ENCODE results near the gene THBS2. TPM values are rescaled to one million over a fixed set of nuclear protein-coding genes. Genes with fewer than 3 reads are reported as not detected.

The THBS2 gene
- total and polyA plus RNA-seq, 2 donors, result 2.6 to 4.2 TPM

GRCh38 chr6:169213814-169214520 lies 39.7 kb downstream of the THBS2 start:
- no peaks in the 10 kb centered on the region for H3K27me3 ChIP-seq (ENCODE audit: control insufficient read depth in 2 of 2, insufficient read depth in 1 of 2, low read length in 1 of 2)
- H3K27ac ChIP-seq (ENCODE audit: low read depth in 1 of 2, low read length in 1 of 2), result peak overlapping the region in 1 of 2 donors; percentile 31
- no peak for DNase-seq (ENCODE audit: low read depth in 6 of 9, low spot score in 9 of 9)
- H3K9me3 ChIP-seq (ENCODE audit: control insufficient read depth in 2 of 2, insufficient read depth in 1 of 2, low read length in 1 of 2), result no peaks in the 10 kb centered on the region
- H3K4me1 ChIP-seq (ENCODE audit: control insufficient read depth in 2 of 2, insufficient read depth in 2 of 2, low read length in 2 of 2), result peaks cover 0 to 3% of the 10 kb centered on the region in 2 donors
- H3K36me3 ChIP-seq (ENCODE audit: control insufficient read depth in 2 of 2, insufficient read depth in 2 of 2, low read length in 1 of 2), result no peaks in the 10 kb centered on the region
- WGBS, result 96% methylated on average over 27 of the region's 27 CpGs
- H3K4me3 ChIP-seq (ENCODE audit: low read length in 2 of 2), result no peak overlapping the region

- H3K27ac ChIP-seq (ENCODE audit: low read depth in 1 of 2, low read length in 1 of 2), result peak overlapping the region; percentile 58 to 63
- H3K9me3 ChIP-seq (ENCODE audit: control insufficient read depth in 2 of 2, insufficient read depth in 1 of 2, low read length in 1 of 2), result no peaks in the 10 kb centered on the region
- H3K27me3 ChIP-seq (ENCODE audit: control insufficient read depth in 2 of 2, insufficient read depth in 1 of 2, low read length in 1 of 2), result no peaks in the 10 kb centered on the region
- H3K4me1 ChIP-seq (ENCODE audit: control insufficient read depth in 2 of 2, insufficient read depth in 2 of 2, low read length in 2 of 2), result peaks cover 0 to 3% of the 10 kb centered on the region in 2 donors
- WGBS, result 39% methylated on average over 56 of the region's 56 CpGs
- peak overlapping the region; percentile 33 to 42 for H3K4me3 ChIP-seq (ENCODE audit: low read length in 2 of 2)
- no peaks in the 10 kb centered on the region for H3K36me3 ChIP-seq (ENCODE audit: control insufficient read depth in 2 of 2, insufficient read depth in 2 of 2, low read length in 1 of 2)
- peak; percentile 62 to 94 (median 82) for DNase-seq (ENCODE audit: low read depth in 6 of 9, low spot score in 9 of 9)
These were observed 40.5 kb downstream of the THBS2 start for GRCh38 chr6:169212897-169213813.

- Histone ChIP-seq H3K36me3 (ENCODE audit: control insufficient read depth in 2 of 2, insufficient read depth in 2 of 2, low read length in 1 of 2) (no peaks in the 10 kb centered on the region), H3K9me3 (ENCODE audit: control insufficient read depth in 2 of 2, insufficient read depth in 1 of 2, low read length in 1 of 2) (no peaks in the 10 kb centered on the region), H3K4me3 (ENCODE audit: low read length in 2 of 2) (peak overlapping the region in 1 of 2 donors; percentile 16), H3K27ac (ENCODE audit: low read depth in 1 of 2, low read length in 1 of 2) (no peak overlapping the region), H3K27me3 (ENCODE audit: control insufficient read depth in 2 of 2, insufficient read depth in 1 of 2, low read length in 1 of 2) (no peaks in the 10 kb centered on the region), H3K4me1 (ENCODE audit: control insufficient read depth in 2 of 2, insufficient read depth in 2 of 2, low read length in 2 of 2) (peaks cover 0 to 3% of the 10 kb centered on the region in 2 donors)
- 93% methylated on average over 5 of the region's 5 CpGs for WGBS
- peak in 1 of 9 donors; percentile 18 for DNase-seq (ENCODE audit: low read depth in 6 of 9, low spot score in 9 of 9)
These were observed 41.2 kb downstream of the THBS2 start for GRCh38 chr6:169212436-169212835.

GRCh38 chr6:169211881-169212280 lies 41.8 kb downstream of the THBS2 start:
- Histone ChIP-seq H3K4me3 (ENCODE audit: low read length in 2 of 2) (no peak overlapping the region), H3K36me3 (ENCODE audit: control insufficient read depth in 2 of 2, insufficient read depth in 2 of 2, low read length in 1 of 2) (no peaks in the 10 kb centered on the region), H3K27ac (ENCODE audit: low read depth in 1 of 2, low read length in 1 of 2) (no peak overlapping the region), H3K4me1 (ENCODE audit: control insufficient read depth in 2 of 2, insufficient read depth in 2 of 2, low read length in 2 of 2) (peaks cover 0 to 3% of the 10 kb centered on the region in 2 donors), H3K27me3 (ENCODE audit: control insufficient read depth in 2 of 2, insufficient read depth in 1 of 2, low read length in 1 of 2) (no peaks in the 10 kb centered on the region), H3K9me3 (ENCODE audit: control insufficient read depth in 2 of 2, insufficient read depth in 1 of 2, low read length in 1 of 2) (no peaks in the 10 kb centered on the region)
- DNase-seq (ENCODE audit: low read depth in 6 of 9, low spot score in 9 of 9), result no peak
- WGBS, result 100% methylated on average over 1 of the region's 1 CpG

GRCh38 chr6:169210611-169211010 lies 43.0 kb downstream of the THBS2 start:
- H3K4me3 ChIP-seq (ENCODE audit: low read length in 2 of 2), result no peak overlapping the region
- peaks cover 0 to 3% of the 10 kb centered on the region in 2 donors for H3K4me1 ChIP-seq (ENCODE audit: control insufficient read depth in 2 of 2, insufficient read depth in 2 of 2, low read length in 2 of 2)
- no peak overlapping the region for H3K27ac ChIP-seq (ENCODE audit: low read depth in 1 of 2, low read length in 1 of 2)
- 95% methylated on average over 3 of the region's 3 CpGs for WGBS
- no peaks in the 10 kb centered on the region for H3K27me3 ChIP-seq (ENCODE audit: control insufficient read depth in 2 of 2, insufficient read depth in 1 of 2, low read length in 1 of 2)
- no peaks in the 10 kb centered on the region for H3K9me3 ChIP-seq (ENCODE audit: control insufficient read depth in 2 of 2, insufficient read depth in 1 of 2, low read length in 1 of 2)
- DNase-seq (ENCODE audit: low read depth in 6 of 9, low spot score in 9 of 9), result no peak
- H3K36me3 ChIP-seq (ENCODE audit: control insufficient read depth in 2 of 2, insufficient read depth in 2 of 2, low read length in 1 of 2), result no peaks in the 10 kb centered on the region

- Histone ChIP-seq H3K36me3 (ENCODE audit: control insufficient read depth in 2 of 2, insufficient read depth in 2 of 2, low read length in 1 of 2) (no peaks in the 10 kb centered on the region), H3K4me1 (ENCODE audit: control insufficient read depth in 2 of 2, insufficient read depth in 2 of 2, low read length in 2 of 2) (no peaks in the 10 kb centered on the region), H3K9me3 (ENCODE audit: control insufficient read depth in 2 of 2, insufficient read depth in 1 of 2, low read length in 1 of 2) (no peaks in the 10 kb centered on the region), H3K27me3 (ENCODE audit: control insufficient read depth in 2 of 2, insufficient read depth in 1 of 2, low read length in 1 of 2) (no peaks in the 10 kb centered on the region), H3K4me3 (ENCODE audit: low read length in 2 of 2) (no peak overlapping the region), H3K27ac (ENCODE audit: low read depth in 1 of 2, low read length in 1 of 2) (no peak overlapping the region)
- DNase-seq (ENCODE audit: low read depth in 6 of 9, low spot score in 9 of 9), result peak in 1 of 9 donors; percentile 36
These were observed 45.6 kb downstream of the THBS2 start for GRCh38 chr6:169208011-169208410.

- no peaks in the 10 kb centered on the region for H3K9me3 ChIP-seq (ENCODE audit: control insufficient read depth in 2 of 2, insufficient read depth in 1 of 2, low read length in 1 of 2)
- no peak for DNase-seq (ENCODE audit: low read depth in 6 of 9, low spot score in 9 of 9)
- no peaks in the 10 kb centered on the region for H3K36me3 ChIP-seq (ENCODE audit: control insufficient read depth in 2 of 2, insufficient read depth in 2 of 2, low read length in 1 of 2)
- H3K4me1 ChIP-seq (ENCODE audit: control insufficient read depth in 2 of 2, insufficient read depth in 2 of 2, low read length in 2 of 2), result no peaks in the 10 kb centered on the region
- no peak overlapping the region for H3K4me3 ChIP-seq (ENCODE audit: low read length in 2 of 2)
- H3K27ac ChIP-seq (ENCODE audit: low read depth in 1 of 2, low read length in 1 of 2), result no peak overlapping the region
- H3K27me3 ChIP-seq (ENCODE audit: control insufficient read depth in 2 of 2, insufficient read depth in 1 of 2, low read length in 1 of 2), result no peaks in the 10 kb centered on the region
These were observed 46.2 kb downstream of the THBS2 start for GRCh38 chr6:169207482-169207881.

- Histone ChIP-seq H3K36me3 (ENCODE audit: control insufficient read depth in 2 of 2, insufficient read depth in 2 of 2, low read length in 1 of 2) (no peaks in the 10 kb centered on the region), H3K4me3 (ENCODE audit: low read length in 2 of 2) (no peak overlapping the region), H3K27ac (ENCODE audit: low read depth in 1 of 2, low read length in 1 of 2) (no peak overlapping the region), H3K4me1 (ENCODE audit: control insufficient read depth in 2 of 2, insufficient read depth in 2 of 2, low read length in 2 of 2) (no peaks in the 10 kb centered on the region), H3K27me3 (ENCODE audit: control insufficient read depth in 2 of 2, insufficient read depth in 1 of 2, low read length in 1 of 2) (no peaks in the 10 kb centered on the region), H3K9me3 (ENCODE audit: control insufficient read depth in 2 of 2, insufficient read depth in 1 of 2, low read length in 1 of 2) (no peaks in the 10 kb centered on the region)
- no peak for DNase-seq (ENCODE audit: low read depth in 6 of 9, low spot score in 9 of 9)
- 94% methylated on average over 6 of the region's 6 CpGs for WGBS
These were observed 48.2 kb downstream of the THBS2 start for GRCh38 chr6:169205176-169206160.
